GM12872 (cell line): ENCODE results near the gene SET.

Experiments used
- TF ChIP-seq, protein P1 (sequence below): IDR thresholded peaks from 3 replicates; pipeline ENCODE4 v1.5.1; 2011; ENCODE audit warnings: low read depth, mild to moderate bottlenecking, low read length, moderate library complexity; ENCODE audit not compliant: insufficient read depth

Gene SET

DNA sequence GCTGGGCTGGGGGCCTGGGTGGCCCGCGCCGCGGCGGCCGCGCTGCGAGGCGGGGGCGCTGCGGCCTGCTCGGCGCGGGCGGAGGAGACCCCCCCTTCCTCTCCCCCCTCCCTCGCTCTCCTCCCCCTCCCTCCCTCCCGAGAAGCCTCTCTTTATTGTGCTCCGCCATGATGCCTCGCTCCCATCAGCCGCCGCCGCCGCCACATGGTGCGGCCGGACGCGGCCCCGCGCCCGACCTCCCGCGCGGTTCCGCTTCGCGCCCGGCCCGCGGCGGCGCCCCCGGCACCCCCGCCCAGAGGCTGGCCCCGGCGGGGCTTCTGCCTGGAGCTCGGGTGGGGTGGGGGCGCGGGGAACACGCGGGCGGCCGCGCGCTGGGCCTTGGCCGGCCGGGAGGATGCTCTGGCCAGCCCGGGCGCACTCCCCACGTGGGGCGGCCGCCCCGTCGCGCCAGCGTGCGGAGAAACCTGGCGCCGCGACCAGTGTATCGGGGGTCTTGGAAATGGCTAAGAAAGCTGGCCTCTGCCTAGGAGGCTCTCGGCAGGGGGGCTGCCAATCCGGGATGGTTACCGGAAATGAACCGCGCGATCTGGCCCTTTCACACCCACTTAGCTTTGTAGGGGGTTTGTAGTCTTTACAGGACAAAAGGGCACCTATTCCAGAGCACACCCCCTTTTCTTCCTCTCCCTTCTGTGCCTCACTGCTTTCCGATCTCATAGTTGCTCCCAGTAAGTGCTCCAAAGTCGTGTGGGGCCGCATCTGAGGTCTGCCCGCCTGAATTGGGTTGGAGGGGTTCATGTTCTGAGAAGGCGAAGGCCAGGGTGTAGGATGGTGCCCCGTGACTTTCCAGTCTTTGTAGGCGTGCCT is 1.0 kb downstream of the SET start:
- TF ChIP-seq, protein P1, sequence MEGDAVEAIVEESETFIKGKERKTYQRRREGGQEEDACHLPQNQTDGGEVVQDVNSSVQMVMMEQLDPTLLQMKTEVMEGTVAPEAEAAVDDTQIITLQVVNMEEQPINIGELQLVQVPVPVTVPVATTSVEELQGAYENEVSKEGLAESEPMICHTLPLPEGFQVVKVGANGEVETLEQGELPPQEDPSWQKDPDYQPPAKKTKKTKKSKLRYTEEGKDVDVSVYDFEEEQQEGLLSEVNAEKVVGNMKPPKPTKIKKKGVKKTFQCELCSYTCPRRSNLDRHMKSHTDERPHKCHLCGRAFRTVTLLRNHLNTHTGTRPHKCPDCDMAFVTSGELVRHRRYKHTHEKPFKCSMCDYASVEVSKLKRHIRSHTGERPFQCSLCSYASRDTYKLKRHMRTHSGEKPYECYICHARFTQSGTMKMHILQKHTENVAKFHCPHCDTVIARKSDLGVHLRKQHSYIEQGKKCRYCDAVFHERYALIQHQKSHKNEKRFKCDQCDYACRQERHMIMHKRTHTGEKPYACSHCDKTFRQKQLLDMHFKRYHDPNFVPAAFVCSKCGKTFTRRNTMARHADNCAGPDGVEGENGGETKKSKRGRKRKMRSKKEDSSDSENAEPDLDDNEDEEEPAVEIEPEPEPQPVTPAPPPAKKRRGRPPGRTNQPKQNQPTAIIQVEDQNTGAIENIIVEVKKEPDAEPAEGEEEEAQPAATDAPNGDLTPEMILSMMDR = no peak

DNA sequence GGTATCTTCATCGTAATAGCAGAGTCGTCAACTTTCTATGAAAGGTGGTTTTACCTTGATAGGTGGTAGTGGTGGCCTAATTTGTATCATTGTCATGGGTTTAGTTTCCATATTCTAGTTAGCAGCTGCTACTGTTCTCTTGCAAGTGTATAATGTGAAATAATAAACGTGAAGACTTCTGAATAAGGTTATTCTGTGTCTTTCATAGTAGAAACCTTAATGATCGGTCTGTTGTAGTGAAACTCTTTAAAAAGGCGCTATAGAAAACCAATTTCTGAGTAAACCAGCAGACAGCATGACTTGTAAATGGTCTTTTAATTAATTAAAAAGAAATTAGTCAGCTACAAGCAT is 1.6 kb downstream of the SET start:
- TF ChIP-seq, protein P1 = no peak

DNA sequence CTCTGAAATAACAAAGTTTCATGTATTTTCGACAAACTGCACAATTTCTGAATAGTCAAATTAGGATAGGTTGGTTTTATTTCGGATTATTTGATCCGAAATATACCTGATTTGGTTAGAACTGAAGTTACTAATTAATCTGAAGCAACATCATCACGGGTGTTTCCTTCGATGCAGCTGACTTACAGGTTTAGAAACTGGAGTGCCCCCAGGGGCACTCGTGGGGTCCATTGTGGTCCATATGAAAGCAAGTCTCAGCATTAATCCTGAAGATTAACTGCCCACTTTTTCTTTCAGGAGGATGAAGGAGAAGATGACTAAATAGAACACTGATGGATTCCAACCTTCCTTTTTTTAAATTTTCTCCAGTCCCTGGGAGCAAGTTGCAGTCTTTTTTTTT is 5.3 kb downstream of the SET start:
- TF ChIP-seq, protein P1 = no peak

- TF ChIP-seq, protein P1 = no peak
Measured at GRCh38 chr9:128696923-128697707, 8.1 kb downstream of the SET start.

DNA sequence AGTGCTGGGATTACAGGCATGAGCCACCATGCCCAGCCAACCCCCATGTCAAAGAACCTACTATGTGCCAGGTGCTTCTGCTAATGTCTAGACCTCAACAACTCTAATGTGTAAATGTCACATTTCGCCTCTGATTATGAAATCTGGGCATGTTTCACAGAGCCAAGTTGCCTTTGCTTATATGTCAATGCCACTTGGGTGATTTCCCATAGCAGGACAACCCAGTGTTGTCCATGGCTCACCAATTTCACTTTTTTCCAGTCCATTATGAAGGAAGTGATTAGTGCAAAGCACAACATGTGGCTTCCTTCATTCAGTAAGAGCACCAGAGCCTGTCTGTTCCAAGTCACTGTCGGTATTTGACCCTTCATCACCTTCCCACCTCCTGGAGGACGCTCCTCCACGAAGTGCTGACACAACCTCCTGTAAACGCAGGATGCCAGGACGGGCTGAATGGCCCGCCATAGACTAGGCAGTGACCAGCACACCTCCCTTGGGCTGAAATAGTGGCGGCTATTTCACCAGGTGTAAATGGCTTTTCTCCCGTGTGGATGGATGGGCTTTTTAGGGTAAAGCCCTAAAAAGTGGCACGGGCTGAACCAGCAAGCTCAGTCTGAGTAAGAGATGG is 12.3 kb downstream of the SET start:
- TF ChIP-seq, protein P1 = no peak

DNA sequence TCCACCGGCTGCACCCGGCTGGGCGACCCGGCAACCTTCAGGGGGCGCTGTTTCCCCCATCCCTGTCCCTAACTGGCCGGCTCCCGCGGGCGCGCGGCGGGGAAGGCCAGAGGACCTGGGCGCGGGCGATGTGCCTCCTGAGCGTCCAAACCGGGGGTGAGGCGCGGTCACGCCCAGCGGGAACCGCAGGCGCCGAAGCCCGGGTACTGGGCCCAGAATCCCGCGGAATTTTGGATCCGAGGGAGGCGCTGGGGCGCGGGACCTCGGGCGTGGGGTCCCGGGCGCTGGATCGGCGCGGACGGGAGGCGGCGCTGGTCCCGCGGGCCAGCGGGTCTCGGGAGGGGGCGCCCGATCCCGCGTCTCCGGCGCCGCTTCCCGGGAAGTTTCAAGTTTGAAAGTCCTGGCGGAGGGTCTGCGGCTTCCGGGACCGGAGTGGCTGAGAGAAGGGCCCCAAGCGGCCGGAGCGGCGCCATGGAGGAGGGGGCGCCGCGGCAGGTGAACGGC is 13.5 kb downstream of the SET start, which contains the start of gene PKN3:
PKN3 (plus strand) TSS at position 59 of the 504 bp plus-strand sequence; CDS start at position 472, 413 bp downstream.
- TF ChIP-seq, protein P1 = peak; percentile 84
